ENCODE data around the gene TMEM151A. TPM values are rescaled to one million over a fixed set of nuclear protein-coding genes. Genes with fewer than 3 reads are reported as not detected.

The TMEM151A gene
- total RNA-seq, 1 donor from 2014 or later = not detected

DNA sequence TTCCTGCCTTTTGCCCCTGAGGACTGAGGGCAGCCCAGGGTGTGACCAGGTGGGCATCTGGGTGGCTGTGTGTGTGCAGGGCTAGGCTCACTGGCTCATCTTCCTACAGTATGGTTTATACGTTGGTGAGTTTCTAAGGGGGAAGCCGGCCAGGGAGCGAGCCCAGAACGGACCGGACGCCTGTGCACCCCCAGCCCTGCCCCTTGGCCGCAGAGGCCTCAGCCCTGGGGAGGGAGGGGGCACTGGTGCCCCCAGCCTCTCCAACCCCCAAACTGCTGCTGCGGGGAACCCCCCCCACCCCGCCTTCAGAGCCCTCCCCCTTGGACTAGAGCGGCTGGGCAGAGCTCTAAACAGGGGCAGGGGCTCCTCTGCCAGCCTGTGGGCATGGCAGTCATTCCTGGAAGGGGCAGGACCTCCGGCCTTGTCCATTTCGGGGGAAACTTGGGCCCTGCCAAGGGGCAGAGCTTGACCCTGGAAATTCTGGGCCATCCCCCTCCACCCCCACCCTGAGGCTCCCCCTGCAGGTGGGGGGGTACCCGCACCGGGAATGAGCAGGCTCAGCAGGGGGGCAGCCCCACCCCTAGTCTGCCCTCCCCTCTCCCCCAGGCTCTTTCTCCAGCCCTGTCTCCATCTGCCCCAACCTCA lies 8.1 kb upstream of the TMEM151A start:
- DNase-seq (ENCODE audit: low read depth in 2 of 2) = no peak

- DNase-seq (ENCODE audit: low read depth in 2 of 2) = no peak
Measured at GRCh38 chr11:66284526-66285078, 7.1 kb upstream of the TMEM151A start.

- DNase-seq (ENCODE audit: low read depth in 2 of 2) = no peak
Measured at GRCh38 chr11:66285250-66285947, 6.3 kb upstream of the TMEM151A start.

GRCh38 chr11:66286699-66287098 lies 5.0 kb upstream of the TMEM151A start:
- no peak for DNase-seq (ENCODE audit: low read depth in 2 of 2)

DNA sequence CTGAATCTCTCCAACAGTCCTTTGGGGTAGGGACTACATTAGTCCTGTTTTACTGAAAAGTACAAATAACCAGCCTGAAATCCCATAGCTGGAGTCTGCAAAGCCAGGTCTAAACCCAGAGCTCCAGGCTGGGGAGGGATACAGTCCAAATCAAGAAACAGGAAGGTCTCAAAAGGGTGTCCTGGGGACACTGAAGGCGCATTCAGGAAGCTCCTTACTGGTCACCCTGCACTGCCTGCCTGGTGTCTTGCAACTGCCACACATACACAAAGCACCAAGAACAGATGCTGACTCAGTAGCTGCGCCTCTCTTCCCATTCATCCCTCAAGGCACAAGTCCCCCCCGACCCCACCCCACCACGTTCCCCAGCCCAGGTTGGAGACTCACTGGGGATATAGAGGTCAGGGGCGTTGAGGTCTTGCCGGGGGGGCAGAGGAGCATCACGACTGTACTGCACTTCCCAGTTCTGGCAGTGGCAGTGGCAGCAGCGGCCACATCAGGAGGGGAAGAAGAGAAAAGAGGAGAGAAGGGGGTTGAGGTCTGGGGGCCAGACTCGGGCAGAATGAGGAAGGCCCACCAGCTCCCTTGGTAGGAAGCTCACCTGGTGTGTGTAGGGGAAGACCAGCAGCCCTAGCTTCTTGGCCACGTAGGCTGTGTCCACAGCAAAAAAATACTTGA lies 4.3 kb upstream of the TMEM151A start:
- no peak for DNase-seq (ENCODE audit: low read depth in 2 of 2)

GRCh38 chr11:66287889-66288670 lies 3.6 kb upstream of the TMEM151A start:
- DNase-seq (ENCODE audit: low read depth in 2 of 2) = no peak

GRCh38 chr11:66288671-66289547 lies 2.8 kb upstream of the TMEM151A start, which contains the start of gene YIF1A:
Gene YIF1A, minus strand, starts transcription at chr11:66289143. Its CDS starts 158 bp downstream, at chr11:66288985.
- DNase-seq (ENCODE audit: low read depth in 2 of 2) = peak; percentile 100

- peak; percentile 77 to 80 for DNase-seq (ENCODE audit: low read depth in 2 of 2)
Measured at GRCh38 chr11:66289548-66290329, 2.0 kb upstream of the TMEM151A start.

- no peak for DNase-seq (ENCODE audit: low read depth in 2 of 2)
Measured at GRCh38 chr11:66290330-66290621, 1.4 kb upstream of the TMEM151A start.

DNA sequence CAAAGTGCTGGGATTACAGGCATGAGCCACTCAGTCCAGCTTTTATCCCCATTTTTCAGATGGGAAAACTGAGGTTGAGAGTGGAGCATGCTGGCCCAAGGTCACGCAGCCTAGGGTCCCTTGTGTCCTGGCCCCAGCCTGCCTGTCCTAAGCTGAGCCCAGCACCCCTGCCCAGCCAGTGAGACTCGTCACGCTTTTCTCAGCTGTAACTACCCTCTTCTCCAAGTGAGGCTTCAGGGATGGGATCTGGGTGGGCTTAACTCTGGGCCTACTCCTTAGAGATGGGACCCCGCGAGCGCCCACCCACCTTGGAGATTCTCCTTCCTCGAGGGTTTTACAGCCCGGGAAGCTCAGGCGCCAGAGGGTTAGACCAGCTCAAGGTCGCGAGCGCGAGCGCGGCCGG lies 390 bp upstream of the TMEM151A start:
- DNase-seq (ENCODE audit: low read depth in 2 of 2) = no peak

DNA sequence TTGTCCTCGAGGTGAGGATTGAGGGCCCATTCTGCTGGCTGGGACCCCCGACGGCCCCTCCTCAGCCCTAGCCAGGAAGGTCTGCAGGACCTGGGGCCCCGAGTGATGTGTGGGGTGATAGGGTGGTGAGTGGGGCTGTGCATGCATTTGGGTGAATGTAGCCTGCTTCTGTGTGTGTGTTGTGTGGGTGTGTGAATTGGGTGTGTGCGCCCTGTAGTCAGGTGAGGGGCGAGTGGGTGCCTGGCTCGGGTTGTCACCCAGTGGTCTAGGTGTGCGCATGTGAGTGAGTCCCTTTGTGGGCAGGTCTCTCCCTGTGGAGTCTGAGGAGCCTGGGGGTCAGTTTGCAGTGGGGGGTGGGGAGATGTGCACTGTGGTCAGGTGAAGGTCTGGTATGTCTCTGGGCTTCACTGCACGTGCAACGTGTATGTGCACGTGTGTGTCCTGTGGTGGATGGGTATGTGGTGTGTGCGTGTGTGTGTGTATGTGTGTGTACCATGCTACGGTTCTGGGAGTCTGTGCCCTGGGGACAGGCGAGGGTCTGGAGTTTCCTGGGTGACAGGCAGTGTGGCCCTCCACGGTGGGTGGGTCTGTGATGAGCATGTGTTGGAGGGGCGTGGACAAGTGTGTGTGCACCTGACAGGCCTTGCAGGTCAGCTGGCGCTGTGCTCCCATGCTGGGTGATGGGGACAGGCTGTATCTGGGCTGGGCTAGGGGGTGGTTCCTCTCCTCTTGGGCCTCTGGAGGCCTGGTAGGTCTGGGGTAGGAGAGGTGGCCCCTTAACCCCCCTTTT lies 1.0 kb downstream of the TMEM151A start:
- DNase-seq (ENCODE audit: low read depth in 2 of 2) = no peak

- no peak for DNase-seq (ENCODE audit: low read depth in 2 of 2)
Measured at GRCh38 chr11:66293352-66293751, 1.7 kb downstream of the TMEM151A start.

GRCh38 chr11:66293777-66294625 lies 2.3 kb downstream of the TMEM151A start:
- DNase-seq (ENCODE audit: low read depth in 2 of 2) = no peak

- DNase-seq (ENCODE audit: low read depth in 2 of 2) = no peak
Measured at GRCh38 chr11:66294626-66295620, 3.2 kb downstream of the TMEM151A start.

GRCh38 chr11:66297610-66298009 lies 5.9 kb downstream of the TMEM151A start:
- DNase-seq (ENCODE audit: low read depth in 2 of 2) = no peak

DNA sequence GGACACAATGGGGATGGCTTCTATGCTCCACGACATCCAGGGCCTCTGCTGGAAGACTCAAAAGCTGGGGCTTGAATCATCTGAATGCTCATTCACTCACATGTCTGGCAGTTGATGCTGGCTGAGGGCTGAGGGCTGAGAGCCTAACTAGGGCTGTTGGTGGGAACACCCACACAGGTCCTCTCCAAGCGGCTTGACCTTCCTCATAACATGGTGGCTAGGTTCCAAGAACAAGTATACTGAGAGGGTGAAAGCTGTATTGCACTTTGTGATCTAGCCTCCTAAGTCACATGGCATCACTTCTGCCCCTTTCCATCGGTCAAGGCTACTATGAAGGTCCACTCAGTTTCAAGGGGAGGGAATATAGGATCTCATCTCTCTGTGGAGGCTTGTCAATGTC lies 7.5 kb downstream of the TMEM151A start:
- no peak for DNase-seq (ENCODE audit: low read depth in 2 of 2)

GRCh38 chr11:66302656-66303055 lies 11.0 kb downstream of the TMEM151A start:
- DNase-seq (ENCODE audit: low read depth in 2 of 2) = no peak
